HepG2 (cell line): ENCODE data around the gene COPE. TPM values are rescaled to one million over a fixed set of nuclear protein-coding genes. Genes with fewer than 3 reads are reported as not detected.

ENCODE experiments used
- ATAC-seq: fragments of 200-7000 bp; cut with Tn5 transposase; 3 replicates; pipeline ENCODE4 v1.9.1; 2020; ENCODE audit warnings: mild to moderate bottlenecking, moderate library complexity
- BruUV-seq: library from RNA; stranded (reverse); fragments of 400-500 nt; replicated peaks from 2 replicates; lab custom pipeline; 2021; lab: Mats Ljungman, UMichigan
- CTCF ChIA-PET: fragments of 300-600 bp; formaldehyde crosslinking; extraction: SDS; loops from one replicate; lab custom pipeline; 2021; ENCODE audit warnings: low total read pairs, inconsistent platforms, low intra/inter-chr PET ratio; lab: Yijun Ruan, JAX
- POLR2A ChIA-PET: fragments of 350-600 bp; sonication (Branson Sonifier 250); formaldehyde crosslinking; loops from one replicate; lab custom pipeline; 2020; ENCODE audit warnings: antibody characterized with exemption, inconsistent platforms; lab: Yijun Ruan, JAX
- DNase-seq: peaks from one replicate; pipeline ENCODE4 v3.0.0-alpha.2; 2015; ENCODE audit warnings: low spot score
- FAIRE-seq: peaks from 3 replicates; lab custom pipeline; 2011; peaks lifted over from hg19 to GRCh38; lab: Jason Lieb, UNC
- H2AFZ ChIP-seq: one replicate; pipeline ENCODE4 v1.6.1; 2011; ENCODE audit warnings: low read length, inconsistent platforms
- H3K27ac ChIP-seq: fragments of 300-600 bp; 3 replicates; pipeline ENCODE4 v1.8.0; 2011; ENCODE audit warnings: mixed run types, mild to moderate bottlenecking, mixed read lengths, low read length, inconsistent platforms; ENCODE audit not compliant: insufficient read depth; ENCODE audit errors: extremely low read length
- H3K27me3 ChIP-seq, 2 experiments: fragments of 200-600 bp in 1 of 2; 2 replicates in 1 of 2; 3 replicates in 1 of 2; pipeline versions ENCODE4 v1.6.0 to v1.8.0; 2011; ENCODE audit warnings: low read length in 2 of 2, mild to moderate bottlenecking in 2 of 2, moderate library complexity in 2 of 2, inconsistent platforms in 1 of 2; ENCODE audit not compliant: insufficient read depth in 2 of 2, control insufficient read depth in 1 of 2
- H3K36me3 ChIP-seq, 2 experiments: fragments of 200-600 bp in 1 of 2; replicated peaks in 1 of 2; 2 replicates in 1 of 2; 3 replicates in 1 of 2; pipeline versions ENCODE4 v1.5.1 to v1.8.0; 2011; ENCODE audit warnings: low read length in 2 of 2, inconsistent platforms in 1 of 2; ENCODE audit not compliant: insufficient read depth in 2 of 2, control insufficient read depth in 1 of 2
- H3K4me1 ChIP-seq: 2 replicates; pipeline ENCODE4 v1.5.1; 2012; ENCODE audit warnings: low read length, inconsistent platforms; ENCODE audit not compliant: insufficient read depth
- H3K4me2 ChIP-seq: 2 replicates; pipeline ENCODE4 v1.6.0; 2011; ENCODE audit warnings: low read depth, low read length, inconsistent platforms
- H3K4me3 ChIP-seq, 3 experiments: fragments of 200-600 bp in 1 of 3; sonication (generic), shearing (Covaris generic) in 1 of 3; replicated peaks in 1 of 3; 2 replicates each; pipeline ENCODE4 v1.5.1; 2011 to 2016; ENCODE audit warnings: low read length in 3 of 3, inconsistent platforms in 2 of 3, low read depth in 2 of 3, mild to moderate bottlenecking in 2 of 3, control low read depth in 1 of 3, mixed read lengths in 1 of 3; ENCODE audit not compliant: insufficient read depth in 1 of 3
- H3K79me2 ChIP-seq: one replicate; pipeline ENCODE4 v1.6.1; 2011; ENCODE audit warnings: low read length, inconsistent platforms; ENCODE audit not compliant: insufficient read depth
- H3K9ac ChIP-seq: 2 replicates; pipeline ENCODE4 v1.6.0; 2011; ENCODE audit warnings: mild to moderate bottlenecking, low read depth, low read length, inconsistent platforms; ENCODE audit not compliant: insufficient read depth
- H3K9me3 ChIP-seq: 2 replicates; pipeline ENCODE4 v1.5.1; 2012; ENCODE audit warnings: mild to moderate bottlenecking, low read length
- H4K20me1 ChIP-seq: 2 replicates; pipeline ENCODE4 v1.6.0; 2011; ENCODE audit warnings: inconsistent platforms, mild to moderate bottlenecking, low read length, moderate library complexity; ENCODE audit not compliant: insufficient read depth
- KLF12 ChIP-seq: sonication (generic); formaldehyde crosslinking; IDR thresholded peaks from 2 replicates; pipeline ENCODE4 v1.4.0; 2020; ENCODE audit warnings: missing genetic modification reagents, borderline replicate concordance
- NFRKB ChIP-seq: fragments of 450-650 bp; IDR thresholded peaks from 2 replicates; pipeline ENCODE4 v1.6.1; 2017
- PCBP2 ChIP-seq: fragments of 200-400 bp; formaldehyde crosslinking; optimal IDR thresholded peaks from 2 replicates; pipeline ENCODE3; 2018; ENCODE audit warnings: low read length, low read depth; ENCODE audit not compliant: poor library complexity, severe bottlenecking
- TAF15 ChIP-seq: fragments of 200-400 bp; formaldehyde crosslinking; IDR thresholded peaks from one replicate; pipeline ENCODE4 v1.6.1; 2018; ENCODE audit warnings: mild to moderate bottlenecking, low read depth, low read length; ENCODE audit not compliant: poor library complexity, severe bottlenecking
- ZC3H4 ChIP-seq: sonication (generic); formaldehyde crosslinking; IDR thresholded peaks from 2 replicates; pipeline ENCODE4 v1.4.0; 2020; ENCODE audit warnings: missing genetic modification reagents, borderline replicate concordance
- ZFP1 ChIP-seq: IDR thresholded peaks from 2 replicates; pipeline ENCODE4 v1.6.1; 2016
- WGBS: methylation state at CpG from one replicate; pipeline ENCODE4 v1.1.6; 2017; ENCODE audit warnings: low lambda C conversion rate; 5-methylcytosine and 5-hydroxymethylcytosine counted together
- in situ Hi-C: cut with HindIII; loops from 2 replicates; pipeline ENCODE4 v1.10.0; 2017; ENCODE audit warnings: low pct_unique_long_range_greater_than_20kb; ENCODE audit not compliant: extremely low pct_ligation_motif_present
- intact Hi-C: fragments of 100-400 bp; cut with micrococcal nuclease; formaldehyde crosslinking; loops from one replicate; pipeline ENCODE4 v1.10.0; 2022; ENCODE audit not compliant: unreplicated experiment
- polyA plus RNA-seq, 8 experiments: library from polyadenylated mRNA; depleted of rRNA in 3 of 8; stranded (reverse) in 7 of 8; unstranded in 1 of 8; fragments of >200 nt; fragmentation: Illumina TruSeq in 4 of 8; extraction: Trizol in 4 of 8; gene quantifications; 2 replicates each; pipeline versions ENCODE4 v1.2.1 to v1.2.3, GENCODE V29; 2011 to 2016; ENCODE audit warnings: low read depth in 4 of 8, missing spikeins in 1 of 8, mixed read lengths in 1 of 8; ENCODE audit not compliant: insufficient read depth in 1 of 8
- total RNA-seq, 5 experiments: library from RNA; depleted of rRNA; stranded (reverse); fragments of >200 nt; fragmentation: Illumina TruSeq; extraction: Trizol; gene quantifications; 2 replicates each; pipeline ENCODE4 v1.2.3, GENCODE V29; 2016; ENCODE audit warnings: low read depth in 1 of 5
- TF ChIP-seq, protein P1 (sequence below): sonication (generic); formaldehyde crosslinking; IDR thresholded peaks from 2 replicates; pipeline ENCODE4 v1.8.1; 2023; ENCODE audit warnings: missing genetic modification reagents, mild to moderate bottlenecking, borderline replicate concordance
- TF ChIP-seq, protein P2 (sequence below): sonication (generic); formaldehyde crosslinking; IDR thresholded peaks from 2 replicates; pipeline ENCODE4 v1.8.0; 2022; ENCODE audit warnings: mild to moderate bottlenecking, missing genetic modification reagents, moderate library complexity
- TF ChIP-seq, protein P3 (sequence below): sonication (generic); formaldehyde crosslinking; IDR thresholded peaks from 2 replicates; pipeline ENCODE4 v1.8.0; 2022; ENCODE audit warnings: mild to moderate bottlenecking, missing genetic modification reagents; ENCODE audit not compliant: insufficient replicate concordance

COPE gene
- total and polyA plus RNA-seq, 2 of the 13 experiments (the other 11 are each of a cell fraction or from before 2014, with no cell fraction given): 189 to 205 TPM

DNA sequence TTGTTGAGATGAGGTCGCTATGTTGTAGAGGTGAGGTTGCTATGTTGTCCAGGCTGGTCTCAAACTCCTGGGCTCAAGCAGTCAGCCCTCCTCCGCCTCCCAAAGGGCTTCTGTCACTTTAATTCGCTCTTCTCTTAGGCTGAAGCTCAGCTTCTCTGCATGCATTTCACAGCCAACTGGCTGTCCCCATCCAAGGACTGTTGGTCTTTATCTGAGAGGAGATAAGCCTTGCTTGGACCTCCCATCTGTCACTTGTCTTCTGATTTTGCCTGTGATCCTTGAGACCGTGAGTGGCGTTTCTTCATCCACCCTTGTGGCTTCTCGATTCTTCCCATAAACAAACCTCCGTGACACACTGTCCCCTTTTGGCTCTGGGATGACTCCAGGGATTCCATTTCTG is 47.6 kb downstream of the COPE start:
- Histone ChIP-seq H4K20me1 (no peaks in the 10 kb centered on the region), H2AFZ (no peak overlapping the region), H3K4me3 (no peak overlapping the region), H3K9me3 (no peaks in the 10 kb centered on the region), H3K79me2 (no peaks in the 10 kb centered on the region), H3K27me3 (no peaks in the 10 kb centered on the region)
- ATAC-seq (no peak), FAIRE-seq (no peak), DNase-seq (no peak)
- in situ Hi-C loops: no loop called here
- WGBS: 61% methylated on average over 7 of the region's 7 CpGs
- POLR2A ChIA-PET: no interaction called here
- no peak for TF ChIP-seq NFRKB
- TF ChIP-seq TAF15: no peak
- TF ChIP-seq KLF12 (CRISPR knock-in tag): no peak
- TF ChIP-seq, protein P1, sequence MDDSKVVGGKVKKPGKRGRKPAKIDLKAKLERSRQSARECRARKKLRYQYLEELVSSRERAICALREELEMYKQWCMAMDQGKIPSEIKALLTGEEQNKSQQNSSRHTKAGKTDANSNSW (CRISPR knock-in tag): no peak
- TF ChIP-seq ZC3H4 (CRISPR knock-in tag): no peak
- no peak for TF ChIP-seq PCBP2
- no peak for TF ChIP-seq ZFP1 (CRISPR knock-in tag)
- TF ChIP-seq, protein P2, sequence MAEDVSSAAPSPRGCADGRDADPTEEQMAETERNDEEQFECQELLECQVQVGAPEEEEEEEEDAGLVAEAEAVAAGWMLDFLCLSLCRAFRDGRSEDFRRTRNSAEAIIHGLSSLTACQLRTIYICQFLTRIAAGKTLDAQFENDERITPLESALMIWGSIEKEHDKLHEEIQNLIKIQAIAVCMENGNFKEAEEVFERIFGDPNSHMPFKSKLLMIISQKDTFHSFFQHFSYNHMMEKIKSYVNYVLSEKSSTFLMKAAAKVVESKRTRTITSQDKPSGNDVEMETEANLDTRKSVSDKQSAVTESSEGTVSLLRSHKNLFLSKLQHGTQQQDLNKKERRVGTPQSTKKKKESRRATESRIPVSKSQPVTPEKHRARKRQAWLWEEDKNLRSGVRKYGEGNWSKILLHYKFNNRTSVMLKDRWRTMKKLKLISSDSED (CRISPR knock-in tag): no peak
- TF ChIP-seq, protein P3, sequence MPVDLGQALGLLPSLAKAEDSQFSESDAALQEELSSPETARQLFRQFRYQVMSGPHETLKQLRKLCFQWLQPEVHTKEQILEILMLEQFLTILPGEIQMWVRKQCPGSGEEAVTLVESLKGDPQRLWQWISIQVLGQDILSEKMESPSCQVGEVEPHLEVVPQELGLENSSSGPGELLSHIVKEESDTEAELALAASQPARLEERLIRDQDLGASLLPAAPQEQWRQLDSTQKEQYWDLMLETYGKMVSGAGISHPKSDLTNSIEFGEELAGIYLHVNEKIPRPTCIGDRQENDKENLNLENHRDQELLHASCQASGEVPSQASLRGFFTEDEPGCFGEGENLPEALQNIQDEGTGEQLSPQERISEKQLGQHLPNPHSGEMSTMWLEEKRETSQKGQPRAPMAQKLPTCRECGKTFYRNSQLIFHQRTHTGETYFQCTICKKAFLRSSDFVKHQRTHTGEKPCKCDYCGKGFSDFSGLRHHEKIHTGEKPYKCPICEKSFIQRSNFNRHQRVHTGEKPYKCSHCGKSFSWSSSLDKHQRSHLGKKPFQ (CRISPR knock-in tag): no peak
- TF ChIP-seq, all 625 proteins: peak for 0
- H3K36me3 ChIP-seq: peaks cover 6 to 18% of the 10 kb centered on the region in 2 experiments; a peak in 4 of 5 replicates
- CTCF ChIA-PET: no interaction called here
- H3K4me1 ChIP-seq: peaks cover 31% of the 10 kb centered on the region
- H3K9ac ChIP-seq: no peak overlapping the region
- BruUV-seq: no TSS peak
- H3K4me2 ChIP-seq: no peak overlapping the region
- H3K27ac ChIP-seq: no peak overlapping the region
- intact Hi-C loops: no loop called here
